Endodermal cell (in vitro differentiated cells): ENCODE results near the gene AOX1. TPM values are rescaled to one million over a fixed set of nuclear protein-coding genes. Genes with fewer than 3 reads are reported as not detected.
"Not testable (repeated sequence)": the region's sequence is repeated elsewhere in the genome, so short reads cannot be mapped to it uniquely, and the experiment has no call there.

Experiments used
- DNase-seq: peaks from one replicate; pipeline ENCODE4 v3.0.0-alpha.2; 2017
- H3K27ac ChIP-seq: 2 replicates; pipeline ENCODE4 v1.5.1; 2013; ENCODE audit warnings: mild to moderate bottlenecking, low read depth, low read length, moderate library complexity
- H3K27me3 ChIP-seq: 2 replicates; pipeline ENCODE4 v1.6.1; 2013; ENCODE audit warnings: mild to moderate bottlenecking, low read length, moderate library complexity; ENCODE audit not compliant: insufficient read depth, control insufficient read depth, poor library complexity, severe bottlenecking
- H3K36me3 ChIP-seq: 2 replicates; pipeline ENCODE4 v1.7.0; 2013; ENCODE audit warnings: mild to moderate bottlenecking, low read length, moderate library complexity; ENCODE audit not compliant: control insufficient read depth, insufficient read depth
- H3K4me1 ChIP-seq: one replicate; pipeline ENCODE4 v1.7.0; 2013; ENCODE audit warnings: low read length; ENCODE audit not compliant: control insufficient read depth, insufficient read depth
- H3K4me3 ChIP-seq: 2 replicates; pipeline ENCODE4 v1.5.1; 2013; ENCODE audit warnings: mild to moderate bottlenecking, low read length, moderate library complexity
- H3K9ac ChIP-seq: 2 replicates; pipeline ENCODE4 v1.6.1; 2013; ENCODE audit warnings: mild to moderate bottlenecking, low read length, moderate library complexity; ENCODE audit not compliant: poor library complexity, severe bottlenecking; ENCODE audit errors: extremely low read depth
- H3K9me3 ChIP-seq: 2 replicates; pipeline ENCODE4 v1.6.1; 2013; ENCODE audit warnings: mild to moderate bottlenecking, low read length, moderate library complexity; ENCODE audit not compliant: control insufficient read depth
- H3K27ac Mint-ChIP-seq: 2 replicates; pipeline ENCODE4 v1.8.0; 2020; ENCODE audit warnings: mixed read lengths
- H3K27me3 Mint-ChIP-seq: 2 replicates; pipeline ENCODE4 v1.8.0; 2021; ENCODE audit warnings: mild to moderate bottlenecking, mixed read lengths; ENCODE audit not compliant: insufficient read depth
- H3K36me3 Mint-ChIP-seq: 2 replicates; pipeline ENCODE4 v1.8.0; 2020; ENCODE audit warnings: low read depth, mixed read lengths
- H3K4me1 Mint-ChIP-seq: 2 replicates; pipeline ENCODE4 v1.8.0; 2020; ENCODE audit warnings: mixed read lengths
- H3K4me3 Mint-ChIP-seq: 2 replicates; pipeline ENCODE4 v1.8.0; 2020; ENCODE audit warnings: mild to moderate bottlenecking, moderate library complexity, mixed read lengths
- H3K9me3 Mint-ChIP-seq: 2 replicates; pipeline ENCODE4 v1.8.0; 2020; ENCODE audit warnings: mild to moderate bottlenecking, mixed read lengths
- WGBS, 2 experiments: methylation state at CpG; one replicate each; pipeline versions ENCODE4 v1.1.5 to v1.1.7; 2013; ENCODE audit warnings: missing lambda C conversion rate in 2 of 2, mixed read lengths in 1 of 2; ENCODE audit not compliant: insufficient coverage in 1 of 2, insufficient read length in 1 of 2; 5-methylcytosine and 5-hydroxymethylcytosine counted together
- total RNA-seq, 2 donors: library from RNA; stranded (reverse); fragmentation: NEBNext Ultra II Directional in 1 of 2; extraction: Animal tissue kit (Norgen Biotek cat#: 25700) in 1 of 2; gene quantifications; 2 replicates in 1 of 2; 3 replicates in 1 of 2; pipeline ENCODE4 v1.2.1, GENCODE V29; 2021
- TF ChIP-seq, protein P1 (sequence below): fragments of 200-600 bp; sonication (generic); conservative IDR thresholded peaks from 2 replicates; pipeline ENCODE4 v1.5.0; 2021; ENCODE audit warnings: antibody characterized with exemption, mild to moderate bottlenecking

AOX1 gene
- total RNA-seq, 2 donors from 2014 or later: 8.8 to 15.5 TPM

DNA sequence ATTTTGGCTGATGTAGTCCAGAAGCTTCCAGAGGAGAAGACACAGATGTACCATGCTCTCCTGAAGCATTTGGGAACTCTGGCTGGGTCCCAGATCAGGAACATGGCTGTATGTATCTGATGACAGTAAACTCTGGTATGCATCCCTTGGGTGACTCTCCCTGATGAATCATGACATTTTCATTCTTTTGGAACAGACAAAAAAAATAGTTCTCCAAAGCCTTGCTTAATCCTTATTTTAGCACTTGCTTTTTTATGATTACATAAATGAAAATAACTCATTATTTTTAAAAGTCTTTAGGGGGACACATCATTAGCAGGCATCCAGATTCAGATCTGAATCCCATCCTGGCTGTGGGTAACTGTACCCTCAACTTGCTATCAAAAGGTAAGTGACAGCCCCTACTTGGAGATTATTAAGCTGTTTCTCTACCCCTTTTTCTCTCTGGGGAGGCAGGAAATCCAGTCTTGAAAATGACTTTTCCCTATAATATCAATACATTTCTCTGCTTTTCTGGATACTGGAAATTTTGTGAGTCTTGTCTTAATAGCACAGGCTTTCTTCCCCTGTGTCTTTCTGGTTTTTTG lies 23.3 kb downstream of the AOX1 start:
- Histone ChIP-seq H3K9ac (no peak overlapping the region), H3K4me3 (no peak overlapping the region), H3K4me1 (no peaks in the 10 kb centered on the region), H3K36me3 (no peaks in the 10 kb centered on the region), H3K27ac (no peak overlapping the region), H3K27me3 (no peaks in the 10 kb centered on the region), H3K9me3 (no peaks in the 10 kb centered on the region)
- no peak for DNase-seq
- Mint-ChIP-seq H3K4me3 (no peak overlapping the region), H3K27me3 (no peaks in the 10 kb centered on the region), H3K36me3 (peaks cover 29% of the 10 kb centered on the region), H3K27ac (no peak overlapping the region), H3K4me1 (no peaks in the 10 kb centered on the region), H3K9me3 (peaks cover 15% of the 10 kb centered on the region)
- TF ChIP-seq, protein P1, sequence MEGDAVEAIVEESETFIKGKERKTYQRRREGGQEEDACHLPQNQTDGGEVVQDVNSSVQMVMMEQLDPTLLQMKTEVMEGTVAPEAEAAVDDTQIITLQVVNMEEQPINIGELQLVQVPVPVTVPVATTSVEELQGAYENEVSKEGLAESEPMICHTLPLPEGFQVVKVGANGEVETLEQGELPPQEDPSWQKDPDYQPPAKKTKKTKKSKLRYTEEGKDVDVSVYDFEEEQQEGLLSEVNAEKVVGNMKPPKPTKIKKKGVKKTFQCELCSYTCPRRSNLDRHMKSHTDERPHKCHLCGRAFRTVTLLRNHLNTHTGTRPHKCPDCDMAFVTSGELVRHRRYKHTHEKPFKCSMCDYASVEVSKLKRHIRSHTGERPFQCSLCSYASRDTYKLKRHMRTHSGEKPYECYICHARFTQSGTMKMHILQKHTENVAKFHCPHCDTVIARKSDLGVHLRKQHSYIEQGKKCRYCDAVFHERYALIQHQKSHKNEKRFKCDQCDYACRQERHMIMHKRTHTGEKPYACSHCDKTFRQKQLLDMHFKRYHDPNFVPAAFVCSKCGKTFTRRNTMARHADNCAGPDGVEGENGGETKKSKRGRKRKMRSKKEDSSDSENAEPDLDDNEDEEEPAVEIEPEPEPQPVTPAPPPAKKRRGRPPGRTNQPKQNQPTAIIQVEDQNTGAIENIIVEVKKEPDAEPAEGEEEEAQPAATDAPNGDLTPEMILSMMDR: no peak

DNA sequence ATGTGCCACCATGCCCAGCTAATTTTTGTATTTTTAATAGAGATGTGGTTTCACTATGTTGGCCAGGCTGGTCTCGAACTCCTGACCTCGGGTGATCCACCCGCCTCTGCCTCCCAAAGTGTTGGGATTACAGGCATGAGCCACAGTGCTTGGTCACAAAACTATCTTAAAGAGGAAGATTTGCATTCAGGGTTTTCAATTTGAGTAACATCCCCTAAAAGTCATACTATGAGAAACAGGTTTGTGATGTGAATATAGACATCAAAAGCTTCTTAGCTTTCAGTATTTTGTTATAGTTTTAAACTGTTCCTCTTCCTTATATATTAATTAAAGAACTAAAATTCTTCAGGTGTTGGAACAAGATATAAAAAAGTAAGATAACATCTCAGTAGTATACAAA lies 24.4 kb downstream of the AOX1 start:
- H3K27me3 ChIP-seq, H3K27ac ChIP-seq, H3K4me1 ChIP-seq, H3K9ac ChIP-seq, H3K9me3 ChIP-seq, H3K27ac Mint-ChIP-seq, H3K4me1 Mint-ChIP-seq, H3K4me3 ChIP-seq, H3K36me3 ChIP-seq, H3K4me3 Mint-ChIP-seq, H3K27me3 Mint-ChIP-seq, DNase-seq: not testable (repeated sequence)
- peaks cover 29% of the 10 kb centered on the region for H3K36me3 Mint-ChIP-seq
- peaks cover 15% of the 10 kb centered on the region for H3K9me3 Mint-ChIP-seq
- WGBS, 2 experiments: 92% methylated on average over 3 of the region's 3 CpGs; no CpG with 5 or more reads in 1 of the 2 experiments

DNA sequence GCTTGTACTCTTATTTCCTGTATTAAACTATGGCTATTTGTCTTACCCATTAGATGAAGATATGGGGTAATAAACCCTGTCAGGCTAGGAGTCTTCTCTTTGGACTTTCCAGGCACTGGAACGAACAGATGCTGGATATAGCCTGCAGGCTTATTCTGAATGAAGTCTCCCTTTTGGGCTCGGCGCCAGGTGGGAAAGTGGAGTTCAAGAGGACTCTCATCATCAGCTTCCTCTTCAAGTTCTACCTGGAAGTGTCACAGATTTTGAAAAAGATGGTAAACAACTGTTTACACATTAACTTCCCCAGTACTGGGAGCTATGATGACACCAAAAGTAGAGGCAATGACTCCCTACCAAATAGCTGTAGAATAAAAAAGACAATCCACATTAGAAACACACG lies 27.9 kb downstream of the AOX1 start:
- no peaks in the 10 kb centered on the region for H3K4me1 Mint-ChIP-seq
- H3K27ac Mint-ChIP-seq: no peak overlapping the region
- H3K36me3 Mint-ChIP-seq: peaks cover 2% of the 10 kb centered on the region
- Histone ChIP-seq H3K9ac (no peak overlapping the region), H3K9me3 (no peaks in the 10 kb centered on the region), H3K4me1 (peaks cover 1% of the 10 kb centered on the region), H3K27me3 (no peaks in the 10 kb centered on the region), H3K36me3 (no peaks in the 10 kb centered on the region), H3K27ac (no peak overlapping the region), H3K4me3 (no peak overlapping the region)
- TF ChIP-seq, protein P1: no peak
- DNase-seq: no peak
- no peaks in the 10 kb centered on the region for H3K9me3 Mint-ChIP-seq
- 97 to 100% methylated on average over 2 to 3 of the region's 4 CpGs for WGBS, 2 experiments
- H3K4me3 Mint-ChIP-seq: no peak overlapping the region
- H3K27me3 Mint-ChIP-seq: no peaks in the 10 kb centered on the region

GRCh38 chr2:200614249-200614648 lies 28.4 kb downstream of the AOX1 start:
- no peaks in the 10 kb centered on the region for H3K27me3 Mint-ChIP-seq
- TF ChIP-seq, protein P1: no peak
- Histone ChIP-seq H3K4me1 (peaks cover 2% of the 10 kb centered on the region), H3K9me3 (no peaks in the 10 kb centered on the region), H3K9ac (no peak overlapping the region), H3K4me3 (no peak overlapping the region), H3K27me3 (no peaks in the 10 kb centered on the region), H3K27ac (no peak overlapping the region), H3K36me3 (no peaks in the 10 kb centered on the region)
- no peak overlapping the region for H3K4me3 Mint-ChIP-seq
- peaks cover 2% of the 10 kb centered on the region for H3K4me1 Mint-ChIP-seq
- H3K9me3 Mint-ChIP-seq: no peaks in the 10 kb centered on the region
- 80 to 96% methylated on average over 1 to 2 of the region's 2 CpGs for WGBS, 2 experiments
- no peak overlapping the region for H3K27ac Mint-ChIP-seq
- no peak for DNase-seq
- peaks cover 2% of the 10 kb centered on the region for H3K36me3 Mint-ChIP-seq
